Loucy (cell line): ENCODE measurements around the gene RPGRIP1L.

Source experiments
- EZH2phosphoT487 ChIP-seq: fragments of 200-600 bp; IDR thresholded peaks from 2 replicates; pipeline ENCODE4 v1.6.1; 2018; ENCODE audit warnings: antibody characterized with exemption, mild to moderate bottlenecking, moderate library complexity, borderline replicate concordance
- TF ChIP-seq, protein P1 (sequence below): fragments of 200-600 bp; sonication (generic); conservative IDR thresholded peaks from 2 replicates; pipeline ENCODE4 v1.5.1; 2014; ENCODE audit warnings: mild to moderate bottlenecking, antibody characterized with exemption, low read length

DNA sequence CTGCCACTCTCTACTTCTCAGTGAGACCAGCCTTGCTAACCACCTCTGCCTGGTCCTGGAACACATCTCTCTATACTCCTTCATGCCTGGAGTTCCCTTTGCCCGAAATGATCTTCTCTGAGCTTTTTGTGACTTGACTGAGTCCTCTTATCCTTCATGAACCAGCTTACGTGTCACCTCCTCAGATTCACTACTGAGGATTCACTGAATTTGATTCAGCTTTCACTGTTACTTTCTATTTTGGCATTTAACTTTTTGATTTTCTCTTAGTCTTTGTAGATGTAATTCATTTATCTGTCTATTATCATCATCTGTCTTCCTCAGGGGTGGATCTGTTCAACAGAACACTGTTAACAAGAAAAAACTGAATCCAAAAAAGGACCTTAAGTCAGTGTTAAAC lies 95.6 kb downstream of the RPGRIP1L start:
- TF ChIP-seq, protein P1, sequence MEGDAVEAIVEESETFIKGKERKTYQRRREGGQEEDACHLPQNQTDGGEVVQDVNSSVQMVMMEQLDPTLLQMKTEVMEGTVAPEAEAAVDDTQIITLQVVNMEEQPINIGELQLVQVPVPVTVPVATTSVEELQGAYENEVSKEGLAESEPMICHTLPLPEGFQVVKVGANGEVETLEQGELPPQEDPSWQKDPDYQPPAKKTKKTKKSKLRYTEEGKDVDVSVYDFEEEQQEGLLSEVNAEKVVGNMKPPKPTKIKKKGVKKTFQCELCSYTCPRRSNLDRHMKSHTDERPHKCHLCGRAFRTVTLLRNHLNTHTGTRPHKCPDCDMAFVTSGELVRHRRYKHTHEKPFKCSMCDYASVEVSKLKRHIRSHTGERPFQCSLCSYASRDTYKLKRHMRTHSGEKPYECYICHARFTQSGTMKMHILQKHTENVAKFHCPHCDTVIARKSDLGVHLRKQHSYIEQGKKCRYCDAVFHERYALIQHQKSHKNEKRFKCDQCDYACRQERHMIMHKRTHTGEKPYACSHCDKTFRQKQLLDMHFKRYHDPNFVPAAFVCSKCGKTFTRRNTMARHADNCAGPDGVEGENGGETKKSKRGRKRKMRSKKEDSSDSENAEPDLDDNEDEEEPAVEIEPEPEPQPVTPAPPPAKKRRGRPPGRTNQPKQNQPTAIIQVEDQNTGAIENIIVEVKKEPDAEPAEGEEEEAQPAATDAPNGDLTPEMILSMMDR: no peak
- TF ChIP-seq EZH2phosphoT487: no peak
